ENCODE data around the gene MFSD2A.
"Not testable (repeated sequence)": the region's sequence is repeated elsewhere in the genome, so short reads cannot be mapped to it uniquely, and the experiment has no call there.

MFSD2A gene

GRCh38 chr1:39969048-39969447 lies 14.1 kb downstream of the MFSD2A start:
- DNase-seq (ENCODE audit: low spot score): no peak

- DNase-seq (ENCODE audit: low spot score): no peak
Observed at GRCh38 chr1:39969531-39970270, 14.8 kb downstream of the MFSD2A start.

DNA sequence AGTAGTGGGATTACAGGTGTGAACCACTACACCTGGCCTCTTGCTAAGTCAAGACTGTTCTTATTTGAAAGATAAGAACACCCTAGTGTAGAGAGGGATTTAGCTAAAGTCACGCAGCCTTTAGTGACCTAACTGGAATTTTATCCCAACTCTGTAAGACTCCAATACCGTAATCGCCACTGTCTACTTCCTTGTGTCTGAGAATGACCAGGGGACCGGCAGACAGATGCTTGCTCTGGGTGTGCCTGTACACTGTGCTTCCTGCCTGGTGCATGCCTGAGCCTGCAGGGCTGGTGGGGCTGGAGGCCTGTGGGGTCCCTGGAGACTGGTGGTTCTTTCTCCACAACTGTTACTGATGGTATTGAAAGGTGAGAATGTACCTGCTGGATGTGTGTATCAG lies 15.3 kb downstream of the MFSD2A start:
- no peak for DNase-seq (ENCODE audit: low spot score)

DNA sequence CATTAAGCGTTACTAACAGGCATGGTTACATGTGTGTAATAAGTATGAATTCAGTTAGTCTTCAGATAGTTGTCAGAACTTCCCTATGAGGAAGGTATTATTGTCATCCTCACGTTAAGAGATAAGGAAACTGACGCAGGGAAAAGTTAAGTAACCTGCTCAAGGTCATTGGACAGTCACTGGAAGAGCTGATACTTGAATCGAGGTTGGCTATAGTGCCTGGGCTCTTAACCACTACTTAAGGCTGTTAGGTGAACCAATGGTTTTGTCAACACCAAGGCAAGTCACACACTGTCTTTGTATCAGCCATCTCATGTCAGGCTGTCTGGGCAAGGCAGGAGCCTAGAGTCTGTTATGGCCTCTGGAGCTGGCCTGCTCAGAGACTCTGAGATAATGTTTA lies 16.2 kb downstream of the MFSD2A start:
- no peak for DNase-seq (ENCODE audit: low spot score)

DNA sequence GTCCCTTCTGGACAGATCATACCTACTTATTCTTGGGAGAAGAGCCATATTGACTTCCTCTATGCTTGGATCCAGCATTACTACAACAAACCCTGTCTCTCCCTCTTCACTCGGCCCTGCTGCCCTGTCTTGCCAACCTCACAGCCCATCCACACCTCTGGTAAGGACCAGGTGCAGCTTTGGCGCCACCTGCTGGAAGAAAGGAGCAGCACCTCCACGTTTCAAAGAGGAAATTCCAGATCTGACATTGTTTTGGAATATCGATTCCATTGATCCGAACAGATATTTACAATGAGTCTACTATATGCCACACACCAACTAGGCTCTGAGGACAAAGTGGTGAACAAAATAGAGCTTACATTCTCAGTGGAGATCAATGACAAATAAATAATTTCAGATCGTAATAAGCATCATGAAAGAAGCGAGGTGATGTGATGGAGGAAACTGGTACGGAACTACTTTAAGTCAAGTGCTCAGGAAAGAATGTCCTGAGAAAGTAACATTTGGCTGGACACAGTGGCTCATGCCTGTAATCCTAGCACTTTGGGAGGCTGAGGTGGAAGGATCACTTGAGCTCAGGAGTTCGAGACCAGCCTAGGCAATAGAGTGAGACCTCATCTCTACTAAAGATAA lies 18.7 kb downstream of the MFSD2A start:
- DNase-seq (ENCODE audit: low spot score): no peak

DNA sequence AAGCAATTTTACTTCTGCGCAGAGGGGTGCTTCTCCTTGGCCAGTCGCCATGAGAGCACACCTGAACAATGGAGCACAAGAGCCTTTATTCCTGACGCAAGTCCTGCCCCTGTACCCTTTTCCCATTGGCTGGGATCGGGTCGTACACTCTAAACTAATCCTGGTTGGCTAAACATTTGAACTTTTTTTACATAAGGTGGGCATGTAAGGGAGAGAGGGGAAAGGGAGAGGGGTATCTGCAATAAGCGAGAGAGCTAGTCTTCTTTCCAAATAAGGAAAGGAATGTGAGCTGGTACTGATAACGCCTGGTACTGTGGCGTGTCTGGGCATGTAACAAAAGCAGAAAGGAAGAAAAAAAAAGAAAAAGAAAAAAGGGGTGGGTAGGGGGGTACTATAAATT lies 21.8 kb downstream of the MFSD2A start:
- no peak for DNase-seq (ENCODE audit: low spot score)

- DNase-seq (ENCODE audit: low spot score): no peak
Observed at GRCh38 chr1:39977202-39977601, 22.3 kb downstream of the MFSD2A start.

GRCh38 chr1:39979654-39980053 lies 24.7 kb downstream of the MFSD2A start:
- no peak for DNase-seq (ENCODE audit: low spot score)

- DNase-seq (ENCODE audit: low spot score): no peak
Observed at GRCh38 chr1:39980555-39981313, 25.8 kb downstream of the MFSD2A start.

DNA sequence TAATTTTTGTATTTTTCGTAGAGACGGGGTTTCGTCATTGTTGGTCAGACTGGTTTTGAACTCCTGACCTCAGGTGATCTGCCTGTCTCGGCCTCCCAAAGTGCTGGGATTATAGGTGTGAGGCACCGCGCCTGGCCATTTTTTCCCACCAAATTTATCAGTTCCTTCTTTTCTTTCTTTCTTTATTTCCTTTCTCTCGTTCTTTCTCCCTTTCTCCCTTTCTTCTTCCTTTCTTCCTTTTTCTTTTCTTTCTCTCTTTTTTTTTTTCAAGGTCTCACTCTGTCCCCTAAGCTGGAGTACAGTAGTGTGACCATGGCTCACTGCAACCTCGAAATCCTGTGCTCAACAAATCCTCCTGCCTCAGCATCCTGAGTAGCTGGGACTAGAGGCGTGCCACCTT lies 26.4 kb downstream of the MFSD2A start:
- no peak for DNase-seq (ENCODE audit: low spot score)

DNA sequence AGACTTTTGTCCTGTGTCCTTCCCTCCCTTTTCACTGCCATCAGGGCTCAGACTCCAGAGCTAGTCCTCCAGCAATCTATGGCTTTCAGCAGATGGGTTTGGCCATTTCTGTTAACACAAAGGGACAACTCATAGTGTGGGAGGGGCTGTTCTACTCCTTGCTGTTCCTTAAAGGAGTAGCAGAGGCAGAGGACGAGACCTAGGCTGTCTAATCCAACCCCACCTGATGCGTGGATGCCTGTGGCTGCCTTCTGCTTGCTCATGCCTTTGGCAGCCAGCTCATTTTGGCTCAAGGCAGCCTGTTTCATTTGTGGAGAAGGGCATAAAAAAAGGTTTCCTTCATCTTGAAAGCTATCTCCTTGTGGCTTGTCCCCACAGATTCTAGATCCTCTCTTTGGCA lies 27.0 kb downstream of the MFSD2A start:
- DNase-seq (ENCODE audit: low spot score): no peak

DNA sequence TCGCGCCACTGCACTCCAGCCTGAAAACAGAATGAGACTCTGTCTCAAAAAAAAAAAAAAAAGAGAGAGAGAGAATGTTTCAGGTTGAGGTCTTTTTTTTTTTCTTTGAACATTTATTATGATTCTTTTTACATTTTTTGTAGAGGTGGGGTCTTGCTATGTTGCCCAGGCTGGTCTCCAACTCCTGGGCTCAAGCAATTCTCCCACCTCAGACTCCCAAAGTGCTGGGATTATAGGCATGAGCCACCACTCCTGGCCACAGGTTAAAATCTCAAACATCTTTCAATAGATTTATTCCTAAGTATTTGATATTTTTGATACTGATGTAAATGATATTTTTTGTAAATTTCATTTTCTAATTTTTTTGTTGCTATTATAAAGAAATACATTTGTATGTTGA lies 29.5 kb downstream of the MFSD2A start:
- DNase-seq (ENCODE audit: low spot score): not testable (repeated sequence)

- DNase-seq (ENCODE audit: low spot score): no peak
Observed at GRCh38 chr1:39984951-39985350, 30.0 kb downstream of the MFSD2A start.

DNA sequence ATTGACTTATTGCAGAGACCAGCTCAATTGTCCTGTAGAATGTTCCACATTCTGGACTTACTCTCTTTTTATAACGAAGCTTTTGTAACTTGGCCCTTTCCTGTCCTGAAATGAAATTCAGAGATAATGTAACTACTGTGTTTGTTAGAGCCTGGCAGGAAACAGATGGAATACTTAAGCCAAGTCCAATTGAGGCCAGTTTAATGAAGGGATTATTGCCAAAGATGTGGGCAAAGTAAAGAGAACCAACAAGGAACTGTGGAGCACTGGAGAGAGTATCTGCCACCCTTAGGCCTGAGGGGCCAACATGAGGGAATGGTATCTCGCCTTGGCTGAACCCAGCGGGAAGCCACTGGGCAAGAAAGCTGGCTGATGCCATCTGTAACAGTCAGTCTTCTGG lies 32.9 kb downstream of the MFSD2A start:
- no peak for DNase-seq (ENCODE audit: low spot score)

GRCh38 chr1:39988618-39989343 lies 33.8 kb downstream of the MFSD2A start:
- no peak for DNase-seq (ENCODE audit: low spot score)

- no peak for DNase-seq (ENCODE audit: low spot score)
Observed at GRCh38 chr1:39990428-39990827, 35.5 kb downstream of the MFSD2A start.

DNA sequence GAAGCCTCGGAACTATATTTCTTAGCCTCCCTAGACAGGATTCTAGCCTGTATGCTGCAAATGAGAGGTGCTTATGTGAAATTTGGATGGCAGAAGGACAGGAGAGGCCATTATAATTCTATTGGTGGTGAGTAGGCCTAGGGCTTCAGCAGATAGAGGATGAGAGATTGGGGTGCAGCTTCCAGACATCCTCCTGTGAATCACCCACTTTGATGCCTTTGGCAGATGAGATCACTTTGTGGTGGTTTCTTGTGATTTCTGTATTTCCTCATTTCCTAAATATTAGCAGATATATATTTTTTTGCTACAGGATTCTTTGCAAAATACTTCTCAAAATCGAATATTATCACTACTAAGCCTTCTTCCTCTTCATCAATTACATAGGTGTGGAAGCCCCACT lies 37.3 kb downstream of the MFSD2A start:
- DNase-seq (ENCODE audit: low spot score): no peak

GRCh38 chr1:39992888-39993287 lies 37.9 kb downstream of the MFSD2A start:
- no peak for DNase-seq (ENCODE audit: low spot score)

DNA sequence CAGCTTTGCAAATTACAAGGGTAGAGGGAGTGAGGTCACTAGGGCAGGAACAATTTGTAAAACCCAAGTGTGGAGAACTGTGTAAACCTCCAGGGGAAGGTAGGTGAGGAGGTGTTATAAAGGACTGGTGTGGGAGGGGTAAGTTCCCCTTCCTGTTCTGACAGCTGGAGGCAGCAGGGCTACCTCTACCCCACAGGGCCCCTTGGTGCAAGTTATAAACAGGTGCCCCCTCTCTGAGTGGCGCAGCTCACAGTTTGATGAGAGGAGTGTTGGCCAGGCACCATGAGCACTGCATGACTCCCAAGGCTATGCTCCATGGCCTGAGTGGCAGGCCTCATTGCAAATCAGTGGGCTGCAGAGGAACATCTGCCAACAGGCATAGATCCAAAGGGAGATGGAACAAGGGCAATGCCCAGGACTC lies 41.0 kb downstream of the MFSD2A start:
- no peak for DNase-seq (ENCODE audit: low spot score)

GRCh38 chr1:39996396-39997004 lies 41.6 kb downstream of the MFSD2A start:
- no peak for DNase-seq (ENCODE audit: low spot score)

GRCh38 chr1:40001456-40001855 lies 46.5 kb downstream of the MFSD2A start:
- DNase-seq (ENCODE audit: low spot score): no peak

Measured in left forelimb (tissue), 1 donor.